Measurements from ENCODE around the gene ATG16L2.
"Not testable (repeated sequence)": the region's sequence is repeated elsewhere in the genome, so short reads cannot be mapped to it uniquely, and the experiment has no call there.

Gene ATG16L2

DNA sequence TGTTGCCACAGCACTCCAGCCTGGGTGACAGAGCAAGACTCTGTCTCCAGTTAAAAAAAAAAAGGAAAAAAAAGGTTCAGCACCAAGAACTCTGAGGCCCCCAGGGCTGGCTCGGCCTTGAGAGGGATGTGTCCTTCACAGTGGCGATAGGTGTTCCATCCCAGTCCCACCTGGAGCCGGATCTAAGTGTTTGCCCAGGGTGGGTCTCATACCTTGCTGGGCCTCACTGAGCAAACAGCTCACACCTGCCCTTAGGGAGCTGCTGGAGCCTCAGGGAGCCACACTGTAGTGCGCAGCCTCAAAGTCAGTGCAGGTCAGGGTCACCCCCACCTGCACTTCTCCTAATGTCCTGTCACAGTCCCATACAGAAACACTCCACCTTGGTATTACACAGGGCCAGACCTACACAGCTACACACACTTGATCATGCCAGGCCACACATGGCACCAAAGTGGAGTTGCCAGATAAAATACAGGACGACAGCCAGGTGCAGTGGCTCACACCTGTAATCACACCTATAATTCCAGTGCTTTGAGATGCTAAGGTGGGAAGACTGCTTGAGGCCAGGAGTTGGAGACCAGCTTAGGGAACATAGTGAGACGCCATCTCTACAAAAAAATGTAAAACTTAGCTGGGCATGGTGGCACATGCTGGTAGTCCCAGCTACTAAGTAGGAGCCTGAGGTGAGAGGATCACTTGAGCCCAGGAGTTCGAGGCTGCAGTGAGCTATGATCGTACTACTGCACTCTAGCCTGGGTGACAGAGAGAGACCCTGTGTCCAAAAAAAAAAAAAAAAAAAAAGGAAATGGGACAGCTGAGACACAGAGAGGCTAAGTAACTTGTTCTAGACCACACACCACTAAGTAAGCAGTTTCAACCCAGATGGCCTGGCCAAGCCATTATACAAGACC is 27.7 kb upstream of the ATG16L2 start:
- no peak overlapping the region for H3K4me3 Mint-ChIP-seq
- no peaks in the 10 kb centered on the region for H3K27me3 Mint-ChIP-seq
- peaks cover 28% of the 10 kb centered on the region for H3K4me1 Mint-ChIP-seq (ENCODE audit: low read depth)
- H3K27ac Mint-ChIP-seq = no peak overlapping the region
- no peaks in the 10 kb centered on the region for H3K9me3 Mint-ChIP-seq
- no peaks in the 10 kb centered on the region for H3K36me3 Mint-ChIP-seq (ENCODE audit: low read depth)

DNA sequence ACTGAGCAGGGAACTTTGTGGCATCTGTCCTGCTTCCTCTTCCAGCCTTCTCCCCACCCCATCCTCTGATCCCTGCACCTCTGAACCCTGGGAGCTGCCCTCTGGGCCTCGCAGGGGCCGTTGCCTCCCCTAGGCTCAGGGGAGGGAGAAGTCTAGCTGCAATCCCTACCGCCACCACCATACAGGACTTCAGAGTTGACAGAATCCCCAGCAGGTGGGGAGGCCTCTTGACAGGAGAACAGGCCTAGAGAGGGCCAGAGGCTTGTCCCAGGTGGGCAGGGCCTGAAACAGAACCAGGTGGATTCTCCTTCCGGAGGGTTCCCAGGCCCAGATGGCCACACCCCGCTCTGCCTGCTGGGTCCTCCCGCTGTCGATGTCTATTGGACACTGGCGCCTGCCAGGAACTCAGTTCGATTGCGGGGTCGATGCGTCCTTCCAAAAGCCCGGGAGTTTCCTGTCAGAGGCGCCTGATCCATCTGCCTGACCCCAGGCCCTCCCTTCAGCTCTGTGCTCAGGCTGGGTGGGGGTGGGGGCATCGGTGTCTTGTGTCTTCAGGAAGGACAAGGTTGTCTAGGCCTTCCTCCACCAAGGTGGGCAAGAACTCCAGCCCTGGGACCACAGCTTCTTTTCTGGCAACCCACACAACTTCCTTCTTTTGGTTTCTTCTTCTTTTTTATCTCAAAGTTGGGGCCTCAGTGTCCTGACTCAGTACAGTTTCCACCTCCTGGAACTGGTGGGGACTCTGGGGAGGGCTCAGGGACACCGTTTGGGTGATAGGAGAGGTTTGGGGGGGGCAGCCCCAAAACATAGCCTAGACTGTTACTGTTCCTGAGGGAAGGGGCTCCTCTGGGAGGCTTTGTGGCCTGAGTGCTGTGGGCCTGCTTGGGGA is 26.8 kb upstream of the ATG16L2 start:
- Mint-ChIP-seq H3K9me3 (no peaks in the 10 kb centered on the region), H3K27me3 (no peaks in the 10 kb centered on the region), H3K4me1 (ENCODE audit: low read depth) (peaks cover 25% of the 10 kb centered on the region), H3K27ac (peak overlapping the region; percentile 52), H3K4me3 (no peak overlapping the region), H3K36me3 (ENCODE audit: low read depth) (no peaks in the 10 kb centered on the region)

DNA sequence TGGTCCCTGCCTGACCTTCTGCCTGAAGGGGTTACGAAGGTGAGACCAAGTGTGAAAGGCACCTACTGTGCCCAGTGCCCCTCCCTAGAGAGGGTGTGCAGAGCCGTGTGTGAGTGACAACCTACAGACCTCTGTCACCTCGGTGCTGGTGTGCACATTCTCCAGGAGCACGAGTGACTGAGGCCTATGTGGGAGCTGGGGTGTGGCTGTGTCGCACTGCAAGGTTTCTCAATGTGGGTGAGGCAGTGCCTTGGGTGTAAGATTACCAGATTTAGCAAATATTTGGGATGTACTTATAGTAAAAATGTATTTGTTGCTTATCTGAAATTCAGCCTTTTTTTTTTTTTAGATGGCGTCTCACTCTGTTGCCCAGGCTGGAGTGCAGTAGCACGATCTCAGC is 26.0 kb upstream of the ATG16L2 start:
- H3K27ac Mint-ChIP-seq = no peak overlapping the region
- H3K4me3 Mint-ChIP-seq = no peak overlapping the region
- peaks cover 29% of the 10 kb centered on the region for H3K4me1 Mint-ChIP-seq (ENCODE audit: low read depth)
- H3K9me3 Mint-ChIP-seq = no peaks in the 10 kb centered on the region
- no peaks in the 10 kb centered on the region for H3K27me3 Mint-ChIP-seq
- no peaks in the 10 kb centered on the region for H3K36me3 Mint-ChIP-seq (ENCODE audit: low read depth)

DNA sequence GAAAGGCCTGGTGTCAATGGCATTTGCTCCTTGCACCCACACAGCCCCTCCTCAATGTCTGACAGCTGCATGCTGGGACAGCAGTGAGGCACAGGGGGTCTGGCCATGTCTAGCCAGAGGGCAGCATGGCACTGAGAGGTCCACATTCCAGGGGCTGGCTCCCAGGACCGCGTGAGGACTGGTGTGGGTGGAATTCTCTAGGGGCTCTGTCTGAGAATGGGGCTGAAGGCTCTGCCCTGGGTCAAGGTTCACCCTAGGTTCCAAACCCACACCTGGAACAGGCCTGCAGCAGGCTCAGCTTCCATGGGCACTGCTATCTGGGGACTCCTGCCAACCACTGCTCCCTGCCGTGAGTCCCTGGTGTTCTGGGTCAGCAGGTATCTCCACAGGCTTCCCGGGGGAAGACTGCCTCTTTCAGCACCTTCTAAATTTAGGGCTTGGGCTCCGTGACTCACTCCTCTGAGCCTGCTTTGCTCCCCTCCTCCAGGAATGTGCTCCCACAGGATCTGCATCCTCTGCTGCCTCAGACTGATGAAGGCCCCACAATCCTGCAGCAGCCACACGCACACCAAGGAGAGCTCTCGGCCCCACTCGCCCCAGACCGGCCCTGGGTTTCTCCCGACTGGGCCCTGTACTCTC is 24.6 kb upstream of the ATG16L2 start:
- Mint-ChIP-seq H3K9me3 (no peaks in the 10 kb centered on the region), H3K27me3 (no peaks in the 10 kb centered on the region), H3K27ac (no peak overlapping the region), H3K36me3 (ENCODE audit: low read depth) (no peaks in the 10 kb centered on the region), H3K4me1 (ENCODE audit: low read depth) (peaks cover 39% of the 10 kb centered on the region), H3K4me3 (no peak overlapping the region)

DNA sequence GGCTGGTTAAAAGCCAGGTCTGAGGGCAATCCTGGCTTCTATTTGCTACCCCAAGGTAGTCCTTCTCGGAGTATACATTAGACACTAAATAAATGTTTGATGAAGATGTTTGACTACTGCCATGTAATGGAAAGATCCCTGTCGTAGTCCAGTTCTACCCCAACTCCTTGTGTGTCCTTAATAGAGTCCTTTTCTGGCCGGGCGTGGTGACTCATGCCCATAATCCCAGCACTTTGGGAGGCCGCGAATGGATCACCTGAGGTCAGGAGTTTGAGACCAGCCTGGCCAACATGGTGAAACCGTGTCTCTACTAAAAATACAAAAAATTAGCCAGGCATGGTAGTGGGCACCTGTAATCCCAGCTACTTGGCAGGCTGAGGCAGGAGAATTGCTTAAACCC is 23.0 kb upstream of the ATG16L2 start:
- H3K27ac Mint-ChIP-seq; H3K36me3 Mint-ChIP-seq (ENCODE audit: low read depth); H3K9me3 Mint-ChIP-seq; H3K27me3 Mint-ChIP-seq; H3K4me3 Mint-ChIP-seq: not testable (repeated sequence)
- H3K4me1 Mint-ChIP-seq (ENCODE audit: low read depth) = peaks cover 42% of the 10 kb centered on the region

DNA sequence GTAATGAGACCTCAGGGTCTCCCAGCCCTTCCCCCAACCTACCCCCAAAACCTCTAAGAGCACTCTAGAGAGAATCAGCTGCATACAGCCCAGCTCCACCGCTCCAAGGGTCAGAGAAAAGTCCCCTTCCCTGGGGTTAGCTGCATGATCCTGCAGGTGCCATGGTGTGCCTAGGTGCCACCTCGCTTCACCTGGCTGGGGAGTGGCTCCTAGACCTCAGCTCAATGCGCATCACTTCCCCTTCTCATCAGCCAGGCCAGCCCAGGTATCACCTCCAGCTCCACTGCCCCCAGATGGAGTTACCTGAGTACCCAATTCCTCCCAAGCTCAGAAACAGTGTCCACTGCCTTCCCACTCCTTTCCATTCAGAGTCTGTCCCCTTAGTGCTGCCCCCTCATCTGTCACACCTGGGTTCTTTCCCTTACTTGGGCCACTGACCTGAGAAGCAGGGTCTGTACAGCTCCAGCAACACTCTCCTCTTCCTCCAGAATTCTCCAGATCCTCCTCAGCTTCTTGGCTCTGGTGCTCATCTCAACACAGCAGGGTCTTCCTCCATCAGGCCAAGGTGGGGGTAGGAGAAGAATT is 21.7 kb upstream of the ATG16L2 start:
- no peaks in the 10 kb centered on the region for H3K9me3 Mint-ChIP-seq
- peak overlapping the region; percentile 95 for H3K27ac Mint-ChIP-seq
- H3K36me3 Mint-ChIP-seq (ENCODE audit: low read depth) = no peaks in the 10 kb centered on the region
- peak overlapping the region; percentile 94 for H3K4me3 Mint-ChIP-seq
- H3K27me3 Mint-ChIP-seq = no peaks in the 10 kb centered on the region
- peaks cover 32% of the 10 kb centered on the region for H3K4me1 Mint-ChIP-seq (ENCODE audit: low read depth)

DNA sequence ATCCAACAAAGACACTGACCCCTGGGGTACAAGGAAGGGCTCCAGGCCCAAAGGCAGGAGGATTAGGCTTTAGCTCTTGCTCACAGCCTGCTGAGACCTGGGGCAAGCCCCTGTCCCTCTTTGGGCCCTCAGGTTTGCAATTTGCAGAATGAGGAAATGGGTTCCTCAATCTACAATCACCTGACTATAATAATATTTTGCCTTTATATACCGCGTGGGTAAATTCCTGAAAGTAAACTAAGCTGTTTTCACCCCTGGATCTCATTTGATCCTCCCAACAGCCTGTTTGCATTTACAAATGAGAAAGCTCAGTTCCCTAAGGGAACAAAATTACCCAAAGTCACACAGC is 21.2 kb upstream of the ATG16L2 start:
- H3K4me1 Mint-ChIP-seq (ENCODE audit: low read depth) = peaks cover 27% of the 10 kb centered on the region
- peak overlapping the region; percentile 95 for H3K27ac Mint-ChIP-seq
- no peaks in the 10 kb centered on the region for H3K27me3 Mint-ChIP-seq
- H3K4me3 Mint-ChIP-seq = peak overlapping the region; percentile 94
- no peaks in the 10 kb centered on the region for H3K36me3 Mint-ChIP-seq (ENCODE audit: low read depth)
- no peaks in the 10 kb centered on the region for H3K9me3 Mint-ChIP-seq

DNA sequence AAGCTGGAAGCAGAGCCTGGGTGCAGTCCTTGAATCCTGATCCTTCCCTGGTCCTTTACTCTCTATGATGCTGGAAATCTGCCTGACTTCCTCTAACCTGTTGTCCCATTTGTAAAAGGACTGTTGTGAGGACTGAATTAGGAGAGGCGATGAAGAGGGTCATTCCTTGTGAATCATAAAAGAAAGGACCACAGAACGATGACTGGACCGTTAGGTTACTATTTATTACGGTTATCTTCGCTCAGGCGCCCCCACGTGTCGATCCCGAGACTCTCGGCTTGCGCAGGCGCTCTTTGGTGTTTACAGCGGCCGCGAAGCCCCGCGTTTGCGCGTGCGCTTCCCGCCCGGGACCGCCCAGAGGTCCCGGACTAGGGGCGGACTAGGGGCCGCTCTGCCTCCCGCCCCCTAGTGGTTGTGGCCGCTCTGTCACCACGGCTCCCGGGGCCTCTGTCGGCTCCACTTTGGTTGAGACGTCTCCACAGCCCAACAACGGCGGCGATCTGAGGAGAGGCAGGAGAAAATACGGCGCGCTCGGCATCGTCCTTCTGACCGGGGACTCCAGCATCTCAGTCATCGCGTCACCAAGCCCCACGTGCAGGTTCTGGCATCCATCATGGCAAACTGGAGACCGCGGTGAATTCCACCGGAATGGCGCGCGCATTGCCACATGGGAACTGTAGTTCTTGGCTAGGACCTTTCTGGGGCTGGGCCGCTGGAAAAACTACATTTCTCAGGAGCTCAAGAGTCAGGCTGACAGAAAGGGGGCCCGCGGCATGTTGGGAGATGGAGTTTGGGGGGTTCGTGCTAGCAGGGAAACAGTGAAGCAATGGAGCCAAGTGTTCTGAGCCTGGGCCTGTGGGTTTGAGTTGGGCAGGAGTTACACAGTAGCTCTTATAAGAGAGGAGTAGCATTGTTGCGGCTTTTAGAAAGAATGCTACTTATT is 20.5 kb upstream of the ATG16L2 start, which contains the start of gene STARD10:
Gene STARD10, minus strand, starts transcription at position 623 of the 943 bp plus-strand sequence. CDS start 12,866 bp downstream, outside the sequence.
- H3K9me3 Mint-ChIP-seq = no peaks in the 10 kb centered on the region
- H3K27ac Mint-ChIP-seq = peak within 1 kb of the TSS; percentile 95

DNA sequence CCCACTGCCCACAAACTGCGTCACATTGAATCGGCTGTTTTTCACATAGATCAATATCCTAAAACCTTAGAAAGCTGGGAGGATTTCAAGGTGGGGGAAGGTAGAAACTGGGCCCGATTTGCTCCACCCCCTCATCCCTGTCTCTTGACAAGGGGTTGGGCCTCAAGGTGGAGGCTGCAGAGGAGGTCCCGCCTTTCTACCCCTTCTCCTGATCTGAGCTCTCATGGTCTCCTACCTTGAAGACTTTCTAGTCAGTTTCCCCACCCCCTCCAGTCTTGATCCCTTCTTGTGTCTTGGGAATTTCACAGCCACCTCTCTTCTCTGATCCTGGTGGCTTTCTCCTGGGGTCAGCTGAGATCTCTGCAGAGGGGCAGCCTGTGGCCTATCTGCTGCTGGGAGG is 15.8 kb upstream of the ATG16L2 start:
- no peak overlapping the region for H3K27ac Mint-ChIP-seq
- H3K4me3 Mint-ChIP-seq = no peak overlapping the region
- peaks cover 4% of the 10 kb centered on the region for H3K36me3 Mint-ChIP-seq (ENCODE audit: low read depth)
- no peaks in the 10 kb centered on the region for H3K27me3 Mint-ChIP-seq
- H3K4me1 Mint-ChIP-seq (ENCODE audit: low read depth) = peaks cover 12% of the 10 kb centered on the region
- no peaks in the 10 kb centered on the region for H3K9me3 Mint-ChIP-seq

More for the DNA sequence above, 20.5 kb upstream of the ATG16L2 start, which contains the start of gene STARD10:
- H3K27me3 Mint-ChIP-seq = no peaks in the 10 kb centered on the region
- peak within 1 kb of the TSS; percentile 94 for H3K4me3 Mint-ChIP-seq
- H3K36me3 Mint-ChIP-seq (ENCODE audit: low read depth) = no peaks in the 10 kb centered on the region
- H3K4me1 Mint-ChIP-seq (ENCODE audit: low read depth) = peaks cover 25% of the 10 kb centered on the region

DNA sequence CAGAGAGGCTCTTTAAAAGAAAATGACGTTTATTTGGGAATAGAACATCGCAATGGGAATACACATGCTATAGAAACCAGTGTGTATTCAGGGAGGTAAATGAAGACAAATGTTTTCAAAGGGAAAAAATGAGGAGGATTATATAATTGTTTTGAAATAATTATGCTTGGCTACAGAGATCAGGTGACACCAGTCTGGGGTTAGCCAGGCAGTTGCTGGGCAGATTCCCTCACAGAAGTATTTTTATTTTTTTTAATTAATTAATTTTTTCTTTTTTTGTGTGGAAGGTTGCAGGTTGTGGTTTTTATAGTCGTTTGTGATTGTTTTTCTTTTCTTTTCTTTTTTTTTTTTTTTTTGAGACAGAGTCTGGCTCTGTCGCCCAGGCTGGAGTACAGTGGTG is 14.8 kb upstream of the ATG16L2 start:
- no peak overlapping the region for H3K27ac Mint-ChIP-seq
- H3K9me3 Mint-ChIP-seq = no peaks in the 10 kb centered on the region
- H3K36me3 Mint-ChIP-seq (ENCODE audit: low read depth) = peaks cover 4% of the 10 kb centered on the region
- peaks cover 5% of the 10 kb centered on the region for H3K4me1 Mint-ChIP-seq (ENCODE audit: low read depth)
- no peaks in the 10 kb centered on the region for H3K27me3 Mint-ChIP-seq
- H3K4me3 Mint-ChIP-seq = no peak overlapping the region

DNA sequence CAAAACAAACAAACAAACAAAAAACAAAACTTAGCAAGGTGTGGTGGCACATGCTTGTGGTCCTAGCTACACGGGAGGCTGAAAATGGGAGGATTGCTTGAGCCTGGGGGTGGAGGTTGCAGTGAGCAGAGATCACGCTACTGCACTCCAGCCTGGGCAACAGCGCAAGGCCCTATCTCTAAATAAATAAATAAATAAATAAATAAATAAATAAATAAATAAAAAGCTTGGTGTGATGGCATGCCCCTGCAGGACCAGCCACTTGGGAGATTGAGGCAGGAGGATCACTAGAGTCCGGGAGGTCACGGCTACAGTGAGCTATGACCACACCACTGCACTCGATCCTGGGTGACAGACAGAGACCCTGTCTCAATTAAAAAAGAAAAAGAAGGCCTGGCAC is 11.4 kb upstream of the ATG16L2 start:
- peaks cover 3% of the 10 kb centered on the region for H3K4me1 Mint-ChIP-seq (ENCODE audit: low read depth)
- no peaks in the 10 kb centered on the region for H3K27me3 Mint-ChIP-seq
- H3K36me3 Mint-ChIP-seq (ENCODE audit: low read depth) = peaks cover 9% of the 10 kb centered on the region
- H3K4me3 Mint-ChIP-seq = no peak overlapping the region
- no peaks in the 10 kb centered on the region for H3K9me3 Mint-ChIP-seq
- H3K27ac Mint-ChIP-seq = no peak overlapping the region

DNA sequence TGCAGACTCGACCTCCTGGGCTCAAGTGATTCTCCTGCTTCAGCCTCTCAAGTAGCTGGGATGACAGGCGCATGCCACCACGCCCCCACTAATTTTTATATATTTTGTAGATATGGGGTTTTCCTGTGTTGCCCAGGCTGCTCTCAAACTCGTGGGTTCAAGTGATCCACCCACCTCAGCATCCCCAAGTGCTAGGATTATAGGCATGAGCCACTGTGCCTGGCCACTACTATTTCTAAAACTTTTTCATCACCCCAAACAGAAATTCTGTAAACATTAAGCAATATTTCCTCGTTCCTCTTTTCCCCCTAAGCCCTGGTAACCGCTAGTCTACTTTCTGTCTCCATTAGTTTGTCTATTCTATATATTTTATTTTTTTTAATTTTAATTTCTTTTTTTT is 9.0 kb upstream of the ATG16L2 start:
- no peaks in the 10 kb centered on the region for H3K9me3 Mint-ChIP-seq

DNA sequence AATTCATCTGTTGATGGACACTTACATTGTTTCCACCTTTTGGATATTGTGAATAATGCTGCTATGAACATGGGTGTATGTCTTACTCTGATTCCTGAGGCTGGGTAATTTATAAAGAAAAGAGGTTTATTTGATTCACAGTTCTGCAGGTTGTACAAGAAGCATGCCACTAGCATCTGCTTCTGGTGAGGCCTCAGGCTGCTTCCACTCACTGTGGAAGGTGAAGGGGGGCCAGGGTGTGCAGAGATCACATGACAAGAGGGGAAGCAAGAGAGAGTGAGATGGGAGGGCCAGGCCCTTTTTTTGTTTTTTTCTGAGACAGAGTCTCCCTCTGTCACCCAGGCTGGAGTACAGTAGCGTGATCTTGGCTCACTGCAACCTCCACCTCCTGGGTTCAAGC is 7.8 kb upstream of the ATG16L2 start:
- not testable (repeated sequence) for H3K9me3 Mint-ChIP-seq, H3K27me3 Mint-ChIP-seq, H3K27ac Mint-ChIP-seq, H3K4me3 Mint-ChIP-seq
- H3K4me1 Mint-ChIP-seq (ENCODE audit: low read depth) = peaks cover 16% of the 10 kb centered on the region
- peaks cover 32% of the 10 kb centered on the region for H3K36me3 Mint-ChIP-seq (ENCODE audit: low read depth)

More for the DNA sequence above, 9.0 kb upstream of the ATG16L2 start:
- H3K36me3 Mint-ChIP-seq (ENCODE audit: low read depth) = peaks cover 24% of the 10 kb centered on the region
- peaks cover 9% of the 10 kb centered on the region for H3K4me1 Mint-ChIP-seq (ENCODE audit: low read depth)
- H3K27ac Mint-ChIP-seq = no peak overlapping the region
- H3K4me3 Mint-ChIP-seq = no peak overlapping the region
- no peaks in the 10 kb centered on the region for H3K27me3 Mint-ChIP-seq
